NB4 (cell line): Measurements from ENCODE around the gene SAMD1.

Source experiments
- MAX ChIP-seq: IDR thresholded peaks from 2 replicates; pipeline ENCODE4 v1.6.1; 2011; ENCODE audit warnings: low read depth, low read length
- POLR2A ChIP-seq: IDR thresholded peaks from 2 replicates; pipeline ENCODE4 v1.6.1; 2011; ENCODE audit warnings: mild to moderate bottlenecking; ENCODE audit not compliant: insufficient read length; ENCODE audit errors: extremely low read depth
- TF ChIP-seq, protein P1 (sequence below): IDR thresholded peaks from one replicate; pipeline ENCODE4 v1.5.1; 2012; ENCODE audit warnings: low read depth, low read length

DNA sequence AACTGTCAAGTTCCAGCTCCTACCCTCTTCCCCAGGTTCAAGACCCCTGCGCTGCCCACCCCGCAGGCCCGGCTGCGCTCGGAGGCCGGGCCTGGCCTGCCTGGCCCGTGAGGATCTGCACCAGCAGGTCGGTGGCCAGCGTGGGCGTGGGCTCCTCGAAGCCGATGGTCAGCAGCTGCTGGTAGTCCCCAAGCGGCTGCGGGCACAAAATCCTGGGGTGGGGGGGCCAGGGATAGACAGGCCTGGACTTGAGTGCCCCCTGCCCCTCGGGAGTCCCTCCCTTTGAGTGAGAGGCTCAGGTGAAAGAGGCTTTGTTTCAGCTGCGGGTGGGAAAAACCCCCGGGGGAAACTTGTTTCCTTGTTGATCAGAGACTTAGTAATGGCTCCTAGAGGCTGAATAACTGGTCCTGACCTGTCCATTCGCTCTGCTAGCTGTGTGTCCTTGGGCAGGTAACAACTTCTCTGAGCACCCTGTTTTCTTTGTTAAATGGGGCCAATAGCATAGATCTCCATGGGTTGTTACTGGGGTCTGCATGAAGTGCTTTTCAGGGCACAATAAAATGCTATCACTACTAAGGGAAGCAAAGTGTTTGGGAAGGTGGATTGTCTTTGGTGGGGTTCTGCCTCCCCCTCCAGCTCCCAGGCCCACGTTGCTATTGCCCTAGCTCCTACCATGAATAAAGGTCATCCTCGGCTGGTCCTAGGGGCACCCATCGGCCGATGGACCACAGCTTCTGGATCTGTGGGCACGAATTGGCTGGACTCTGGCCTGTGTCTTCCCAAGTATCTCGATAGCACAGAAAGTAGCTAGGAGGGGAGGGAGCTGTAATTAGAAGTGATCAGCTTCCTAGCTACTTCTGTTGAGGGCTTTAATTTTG is 8.5 kb downstream of the SAMD1 start:
- TF ChIP-seq, protein P1, sequence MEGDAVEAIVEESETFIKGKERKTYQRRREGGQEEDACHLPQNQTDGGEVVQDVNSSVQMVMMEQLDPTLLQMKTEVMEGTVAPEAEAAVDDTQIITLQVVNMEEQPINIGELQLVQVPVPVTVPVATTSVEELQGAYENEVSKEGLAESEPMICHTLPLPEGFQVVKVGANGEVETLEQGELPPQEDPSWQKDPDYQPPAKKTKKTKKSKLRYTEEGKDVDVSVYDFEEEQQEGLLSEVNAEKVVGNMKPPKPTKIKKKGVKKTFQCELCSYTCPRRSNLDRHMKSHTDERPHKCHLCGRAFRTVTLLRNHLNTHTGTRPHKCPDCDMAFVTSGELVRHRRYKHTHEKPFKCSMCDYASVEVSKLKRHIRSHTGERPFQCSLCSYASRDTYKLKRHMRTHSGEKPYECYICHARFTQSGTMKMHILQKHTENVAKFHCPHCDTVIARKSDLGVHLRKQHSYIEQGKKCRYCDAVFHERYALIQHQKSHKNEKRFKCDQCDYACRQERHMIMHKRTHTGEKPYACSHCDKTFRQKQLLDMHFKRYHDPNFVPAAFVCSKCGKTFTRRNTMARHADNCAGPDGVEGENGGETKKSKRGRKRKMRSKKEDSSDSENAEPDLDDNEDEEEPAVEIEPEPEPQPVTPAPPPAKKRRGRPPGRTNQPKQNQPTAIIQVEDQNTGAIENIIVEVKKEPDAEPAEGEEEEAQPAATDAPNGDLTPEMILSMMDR: no peak
- TF ChIP-seq POLR2A (no peak), MAX (no peak)
